ENCODE measurements around the gene SLC24A3.
"Not testable (repeated sequence)": the region's sequence is repeated elsewhere in the genome, so short reads cannot be mapped to it uniquely, and the experiment has no call there.

SLC24A3 gene

DNA sequence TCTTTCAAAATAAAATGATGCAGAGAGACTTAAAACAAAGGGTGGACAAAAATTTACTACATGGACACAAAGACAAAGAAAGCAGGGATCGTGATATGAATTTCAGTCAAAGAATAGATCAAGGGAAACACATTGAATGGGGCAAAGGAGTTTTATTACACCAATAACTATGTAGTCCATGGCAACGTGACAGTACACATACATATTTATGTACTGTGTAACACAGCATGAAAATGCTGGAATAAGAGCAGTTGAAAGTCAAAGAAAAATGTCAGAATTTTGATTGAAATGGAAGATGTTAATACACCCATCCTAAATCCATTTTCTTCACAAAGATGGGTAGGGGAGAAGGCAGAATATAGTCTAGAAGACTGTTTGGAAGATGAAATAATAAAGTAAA lies 536.2 kb downstream of the SLC24A3 start:
- no peak for DNase-seq (ENCODE audit: low spot score)

DNA sequence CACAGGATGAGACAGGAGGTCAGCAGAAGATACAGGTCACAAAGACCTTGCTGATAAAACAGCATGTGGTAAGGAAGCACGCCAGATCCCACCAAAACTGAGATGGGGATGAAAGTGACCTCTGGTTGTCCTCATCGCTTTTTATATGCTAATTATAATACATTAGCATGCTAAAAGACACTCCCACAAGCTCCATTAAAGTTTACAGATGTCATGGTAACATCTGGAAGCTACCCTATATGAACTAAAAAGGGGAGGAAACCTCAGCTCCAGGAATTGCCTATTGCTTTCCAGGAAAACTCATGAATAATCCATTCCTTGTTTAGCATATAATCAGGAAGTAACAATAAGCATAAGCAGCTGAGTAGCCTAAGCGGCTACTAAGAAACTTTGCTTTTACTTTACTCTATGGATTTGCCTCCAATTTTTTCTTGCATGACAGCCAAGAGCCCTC lies 537.2 kb downstream of the SLC24A3 start:
- no peak for DNase-seq (ENCODE audit: low spot score)

DNA sequence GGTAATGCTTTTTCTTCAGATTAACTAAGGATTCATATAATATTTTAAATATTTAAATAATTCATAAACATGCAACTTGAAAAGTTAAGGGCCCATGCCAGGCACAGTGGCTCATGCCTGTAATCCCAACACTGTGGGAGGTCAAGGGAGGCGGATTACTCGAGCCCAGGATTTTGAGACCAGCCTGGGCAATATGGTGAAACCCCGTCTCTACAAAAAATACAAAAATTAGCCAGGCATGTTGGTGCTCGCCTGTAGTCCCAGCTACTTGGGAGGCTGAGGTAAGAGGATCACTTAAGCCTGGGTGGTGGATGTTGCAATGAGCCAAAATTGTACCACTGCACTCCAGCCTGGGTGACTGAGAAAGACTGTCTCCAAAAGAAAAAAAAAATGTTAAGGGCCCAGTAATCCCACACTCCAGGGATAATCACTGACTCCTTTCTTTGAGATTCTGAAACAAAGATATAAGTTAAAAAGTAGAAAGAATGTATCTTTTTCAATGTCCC lies 537.7 kb downstream of the SLC24A3 start:
- DNase-seq (ENCODE audit: low spot score) = no peak

- no peak for DNase-seq (ENCODE audit: low spot score)
Observed at GRCh38 chr20:19750907-19751636, 538.6 kb downstream of the SLC24A3 start.

- not testable (repeated sequence) for DNase-seq (ENCODE audit: low spot score)
Observed at GRCh38 chr20:19754201-19754600, 541.8 kb downstream of the SLC24A3 start.

- DNase-seq (ENCODE audit: low spot score) = no peak
Observed at GRCh38 chr20:19756761-19757486, 544.5 kb downstream of the SLC24A3 start.

- DNase-seq (ENCODE audit: low spot score) = peak; percentile 97
Observed at GRCh38 chr20:19757487-19758132, 545.2 kb downstream of the SLC24A3 start.

GRCh38 chr20:19758133-19758500 lies 545.7 kb downstream of the SLC24A3 start, which contains the start of gene RIN2:
RIN2 (plus strand) TSS chr20:19758258; CDS start chr20:19889602, 131,344 bp downstream.
- peak; percentile 74 for DNase-seq (ENCODE audit: low spot score)

DNA sequence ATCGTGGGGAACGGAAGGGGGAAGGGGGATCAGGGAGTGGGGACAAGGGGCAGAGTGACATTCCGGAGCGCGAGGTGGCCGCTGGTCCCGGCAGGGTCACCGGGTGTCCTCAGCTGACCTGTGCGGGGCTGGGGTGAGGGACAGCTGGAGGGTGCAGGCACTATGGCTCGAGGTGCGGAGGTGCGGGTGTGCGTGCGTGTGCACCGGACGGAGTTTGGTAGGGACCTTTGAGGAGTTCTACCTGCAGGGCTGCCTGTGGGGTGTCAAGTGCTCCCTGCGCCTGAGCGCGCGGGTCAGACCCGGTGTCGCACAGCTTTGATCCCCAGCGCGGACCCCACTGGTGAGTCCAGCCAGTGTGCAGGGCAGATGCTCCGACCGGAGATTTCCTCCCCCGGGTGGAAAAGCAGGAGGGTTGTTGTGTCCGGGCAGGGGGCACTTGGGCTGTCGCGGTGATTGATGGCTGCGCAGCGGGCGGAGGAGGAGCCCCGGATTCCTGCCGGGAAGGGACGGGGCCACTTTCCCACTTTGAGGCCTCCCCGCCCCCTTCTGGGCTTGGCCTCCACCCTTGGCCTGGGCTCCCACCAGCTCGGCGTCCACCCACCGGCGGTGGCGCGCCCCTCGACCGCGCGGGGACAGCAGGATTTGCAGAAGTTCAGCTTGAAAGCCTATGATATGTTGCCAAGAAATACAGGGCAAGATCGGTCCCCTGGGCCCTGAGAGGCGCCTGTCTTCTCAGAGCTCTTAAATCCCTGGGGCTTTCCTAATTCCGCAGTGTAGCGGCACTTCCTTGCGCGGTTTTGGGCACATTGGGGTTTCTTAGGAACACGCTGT lies 546.3 kb downstream of the SLC24A3 start:
- DNase-seq (ENCODE audit: low spot score) = peak; percentile 52

GRCh38 chr20:19760371-19760721 lies 547.9 kb downstream of the SLC24A3 start:
- no peak for DNase-seq (ENCODE audit: low spot score)

GRCh38 chr20:19761326-19761725 lies 548.9 kb downstream of the SLC24A3 start:
- no peak for DNase-seq (ENCODE audit: low spot score)

DNA sequence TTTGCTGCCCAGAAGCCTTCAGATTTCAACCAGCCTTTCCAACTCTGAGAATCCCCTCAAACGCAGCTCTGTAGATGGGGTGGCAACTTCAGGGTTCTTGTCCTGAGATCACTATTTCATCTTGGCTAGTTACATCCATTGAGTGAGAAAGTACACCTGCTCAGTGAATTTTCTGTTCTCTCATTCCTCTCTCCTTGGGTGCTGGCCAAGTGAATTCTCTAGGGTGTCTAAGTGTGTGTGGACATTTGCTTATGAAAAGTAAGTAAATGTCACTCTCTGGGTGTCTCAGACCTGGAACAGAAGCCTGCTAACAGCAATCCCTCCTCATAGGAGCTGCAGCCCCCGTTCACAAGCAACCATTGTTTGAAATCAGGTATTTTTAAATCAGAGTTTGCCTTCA lies 549.4 kb downstream of the SLC24A3 start:
- no peak for DNase-seq (ENCODE audit: low spot score)

GRCh38 chr20:19764207-19764606 lies 551.8 kb downstream of the SLC24A3 start:
- no peak for DNase-seq (ENCODE audit: low spot score)

GRCh38 chr20:19765266-19765665 lies 552.8 kb downstream of the SLC24A3 start:
- no peak for DNase-seq (ENCODE audit: low spot score)

DNA sequence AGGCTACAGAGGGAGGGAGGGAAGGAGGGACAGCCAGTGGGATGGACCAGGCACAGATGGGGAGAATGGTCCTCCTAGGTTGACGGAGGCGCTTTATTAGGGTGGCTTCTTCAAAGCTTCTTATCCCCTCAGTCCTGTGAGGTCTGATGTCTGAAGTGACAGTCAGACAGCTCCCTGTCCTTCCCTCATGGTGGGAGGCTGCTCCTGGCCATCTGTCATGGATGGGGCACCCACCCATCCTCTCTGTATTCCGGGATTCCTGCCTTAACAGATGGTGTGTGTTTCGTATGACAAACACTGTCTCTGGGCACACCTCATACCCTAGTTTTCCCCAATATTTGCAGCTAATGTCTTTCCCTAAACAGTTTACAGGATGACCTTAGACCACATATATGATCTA lies 553.5 kb downstream of the SLC24A3 start:
- DNase-seq (ENCODE audit: low spot score) = no peak

DNA sequence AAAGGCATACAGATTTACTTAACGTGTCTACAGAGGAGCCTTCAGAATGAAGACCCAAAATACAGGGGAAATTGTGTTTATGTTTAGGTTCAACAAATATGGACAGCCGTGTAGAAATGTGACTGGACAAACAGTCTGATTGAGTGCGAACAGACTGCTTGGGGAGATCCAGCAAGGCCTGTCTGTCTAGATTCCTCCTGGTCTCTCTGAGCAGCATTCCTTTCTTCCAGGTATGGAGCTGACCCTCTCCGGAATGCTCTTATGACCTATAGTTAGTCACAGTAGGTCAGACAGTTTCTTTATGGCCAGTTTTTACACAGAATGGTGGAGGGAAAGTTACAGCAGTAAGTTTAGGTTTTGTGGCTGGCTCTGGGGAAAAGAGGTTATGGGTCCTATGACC lies 554.6 kb downstream of the SLC24A3 start:
- no peak for DNase-seq (ENCODE audit: low spot score)

- DNase-seq (ENCODE audit: low spot score) = no peak
Observed at GRCh38 chr20:19768325-19768842, 555.9 kb downstream of the SLC24A3 start.

DNA sequence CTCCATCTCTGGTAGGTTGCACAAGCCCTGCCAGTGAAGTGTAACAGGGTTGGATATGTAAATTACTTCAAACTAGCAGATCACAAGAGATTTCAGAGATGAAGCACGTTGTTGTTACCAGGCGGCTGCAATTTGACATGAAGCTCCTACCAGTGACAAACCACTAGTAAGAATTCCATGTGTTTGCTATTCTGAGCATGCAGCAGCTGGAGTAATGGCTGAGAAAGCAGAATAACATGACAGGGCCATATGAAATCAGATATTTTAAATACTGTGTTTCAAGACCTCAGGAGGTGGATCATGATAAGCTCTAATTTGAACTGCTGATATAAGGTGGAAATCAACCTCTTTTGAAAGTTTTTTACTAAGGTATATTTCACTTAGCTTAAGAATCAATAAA lies 557.1 kb downstream of the SLC24A3 start:
- DNase-seq (ENCODE audit: low spot score) = no peak

GRCh38 chr20:19770375-19770774 lies 557.9 kb downstream of the SLC24A3 start:
- no peak for DNase-seq (ENCODE audit: low spot score)

GRCh38 chr20:19771031-19771430 lies 558.6 kb downstream of the SLC24A3 start:
- DNase-seq (ENCODE audit: low spot score) = no peak
